GM10248 (cell line): Measurements from ENCODE around the gene GCK.

Source experiments
- CTCF ChIA-PET: fragments of 300-600 bp; sonication (Branson Sonifier 250); formaldehyde crosslinking; extraction: SDS; loops from one replicate; lab custom pipeline; 2021; ENCODE audit warnings: antibody characterized with exemption; lab: Yijun Ruan, JAX
- POLR2A ChIA-PET: fragments of 350-650 bp; sonication (Branson Sonifier 250); formaldehyde crosslinking; extraction: SDS; loops from one replicate; lab custom pipeline; 2020; ENCODE audit warnings: antibody characterized with exemption; lab: Yijun Ruan, JAX
- DNase-seq: peaks from one replicate; pipeline ENCODE4 v3.0.0; 2012; ENCODE audit errors: extremely low spot score
- CTCF ChIP-seq: IDR thresholded peaks from 2 replicates; pipeline ENCODE4 v1.5.1; 2012; ENCODE audit warnings: mild to moderate bottlenecking, low read depth; ENCODE audit errors: extremely low read depth, missing control alignments, control extremely low read depth

Gene GCK

GRCh38 chr7:44145479-44145968, 43.7 kb downstream of the GCK start:
- CTCF ChIA-PET: interaction anchor here (0.6 kb wide), 1 partner anchor 25 kb away, joined by 3 read pairs; no protein-coding TSS in a partner anchor
- TF ChIP-seq CTCF: no peak
- no peak for DNase-seq
- POLR2A ChIA-PET: no interaction called here

GRCh38 chr7:44144968-44145478, 44.2 kb downstream of the GCK start:
- POLR2A ChIA-PET: no interaction called here
- no peak for TF ChIP-seq CTCF
- DNase-seq: no peak
- CTCF ChIA-PET: interaction anchor here (0.6 kb wide), 1 partner anchor 26 kb away, joined by 3 read pairs; no protein-coding TSS in a partner anchor

GRCh38 chr7:44144426-44144967, 44.7 kb downstream of the GCK start:
- ChIA-PET CTCF (interaction anchor here (0.6 to 1.2 kb wide), 2 partner anchors 13 to 26 kb away, joined by 3 read pairs; no protein-coding TSS in a partner anchor), POLR2A (no interaction called here)
- no peak for DNase-seq
- TF ChIP-seq CTCF: no peak

GRCh38 chr7:44143646-44144250, 45.5 kb downstream of the GCK start:
- ChIA-PET CTCF (interaction anchor here (1.2 kb wide), 1 partner anchor 12 kb away, joined by 3 read pairs; no protein-coding TSS in a partner anchor), POLR2A (no interaction called here)
- no peak for TF ChIP-seq CTCF
- no peak for DNase-seq

- ChIA-PET CTCF (interaction anchor here (0.6 kb wide), 1 partner anchor 43 kb away, joined by 3 read pairs; no protein-coding TSS in a partner anchor), POLR2A (no interaction called here)
- no peak for TF ChIP-seq CTCF
- DNase-seq: no peak
Measured at GRCh38 chr7:44142028-44142427, 47.2 kb downstream of the GCK start.

GRCh38 chr7:44141221-44141850, 47.9 kb downstream of the GCK start, which contains the start of gene MYL7:
MYL7 (minus strand) TSS chr7:44141332; CDS start chr7:44141305, 27 bp downstream.
- TF ChIP-seq CTCF: no peak
- ChIA-PET POLR2A (no interaction called here), CTCF (no interaction called here)
- DNase-seq: no peak
